Astrocyte of the spinal cord (primary cell): ENCODE results near the gene AP2M1.
A peak's percentile ranks its signal among the peaks of the same experiment; 100 is the strongest.
"Not testable (repeated sequence)": the region's sequence is repeated elsewhere in the genome, so short reads cannot be mapped to it uniquely, and the experiment has no call there.

Experiments
- DNase-seq: peaks from one replicate; pipeline ENCODE4 v3.0.0; 2011; ENCODE audit warnings: low read depth, low spot score
- H3K4me3 ChIP-seq: 2 replicates; pipeline ENCODE4 v1.5.1; 2011; ENCODE audit warnings: low read depth, mild to moderate bottlenecking, low read length, moderate library complexity
- in situ Hi-C: cut with HindIII; loops from 2 replicates; pipeline ENCODE4 v1.10.0; 2017; ENCODE audit warnings: low sequenced_read_pairs
- TF ChIP-seq, protein P1 (sequence below): IDR thresholded peaks from 2 replicates; pipeline ENCODE4 v1.5.1; 2012; ENCODE audit warnings: low read depth, mild to moderate bottlenecking, low read length, inconsistent platforms

The AP2M1 gene

GRCh38 chr3:184155644-184156521 lies 18.8 kb upstream of the AP2M1 start:
- DNase-seq = peak; percentile 42
- TF ChIP-seq, protein P1, sequence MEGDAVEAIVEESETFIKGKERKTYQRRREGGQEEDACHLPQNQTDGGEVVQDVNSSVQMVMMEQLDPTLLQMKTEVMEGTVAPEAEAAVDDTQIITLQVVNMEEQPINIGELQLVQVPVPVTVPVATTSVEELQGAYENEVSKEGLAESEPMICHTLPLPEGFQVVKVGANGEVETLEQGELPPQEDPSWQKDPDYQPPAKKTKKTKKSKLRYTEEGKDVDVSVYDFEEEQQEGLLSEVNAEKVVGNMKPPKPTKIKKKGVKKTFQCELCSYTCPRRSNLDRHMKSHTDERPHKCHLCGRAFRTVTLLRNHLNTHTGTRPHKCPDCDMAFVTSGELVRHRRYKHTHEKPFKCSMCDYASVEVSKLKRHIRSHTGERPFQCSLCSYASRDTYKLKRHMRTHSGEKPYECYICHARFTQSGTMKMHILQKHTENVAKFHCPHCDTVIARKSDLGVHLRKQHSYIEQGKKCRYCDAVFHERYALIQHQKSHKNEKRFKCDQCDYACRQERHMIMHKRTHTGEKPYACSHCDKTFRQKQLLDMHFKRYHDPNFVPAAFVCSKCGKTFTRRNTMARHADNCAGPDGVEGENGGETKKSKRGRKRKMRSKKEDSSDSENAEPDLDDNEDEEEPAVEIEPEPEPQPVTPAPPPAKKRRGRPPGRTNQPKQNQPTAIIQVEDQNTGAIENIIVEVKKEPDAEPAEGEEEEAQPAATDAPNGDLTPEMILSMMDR = no peak
- peak overlapping the region; percentile 98 for H3K4me3 ChIP-seq
- in situ Hi-C loops = no loop called here

GRCh38 chr3:184156522-184156955 lies 18.1 kb upstream of the AP2M1 start:
- peak; percentile 53 for DNase-seq
- in situ Hi-C loops = no loop called here
- peak overlapping the region; percentile 98 for H3K4me3 ChIP-seq
- TF ChIP-seq, protein P1 = no peak

- DNase-seq = no peak
- TF ChIP-seq, protein P1 = no peak
- H3K4me3 ChIP-seq = peak overlapping the region; percentile 98
- in situ Hi-C loops = no loop called here
These were observed 17.4 kb upstream of the AP2M1 start for GRCh38 chr3:184157206-184157605.

GRCh38 chr3:184158404-184158803 lies 16.3 kb upstream of the AP2M1 start:
- H3K4me3 ChIP-seq = no peak overlapping the region
- TF ChIP-seq, protein P1 = no peak
- in situ Hi-C loops = no loop called here
- DNase-seq = no peak

DNA sequence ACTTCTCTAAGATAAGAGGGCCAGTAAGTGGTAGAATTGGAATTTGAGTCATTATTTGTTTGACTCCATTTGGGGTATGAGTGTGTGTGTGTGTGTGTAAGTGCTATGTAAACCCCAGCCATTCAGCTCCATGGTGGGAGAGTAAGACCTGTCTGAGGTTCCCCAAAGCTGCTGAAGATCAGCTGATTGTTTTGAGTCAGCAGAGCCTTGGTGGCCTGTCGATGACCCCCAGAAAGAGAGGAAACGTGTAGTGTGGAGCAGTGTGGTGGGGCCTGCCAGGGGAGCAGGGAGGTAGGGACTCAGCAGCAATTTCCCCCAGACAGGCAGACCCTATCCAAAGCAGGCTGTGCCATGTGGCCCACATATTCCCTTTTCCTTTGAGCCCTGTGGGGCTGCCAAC lies 14.2 kb upstream of the AP2M1 start:
- H3K4me3 ChIP-seq = no peak overlapping the region
- in situ Hi-C loops = no loop called here
- TF ChIP-seq, protein P1 = no peak
- DNase-seq = peak; percentile 61

DNA sequence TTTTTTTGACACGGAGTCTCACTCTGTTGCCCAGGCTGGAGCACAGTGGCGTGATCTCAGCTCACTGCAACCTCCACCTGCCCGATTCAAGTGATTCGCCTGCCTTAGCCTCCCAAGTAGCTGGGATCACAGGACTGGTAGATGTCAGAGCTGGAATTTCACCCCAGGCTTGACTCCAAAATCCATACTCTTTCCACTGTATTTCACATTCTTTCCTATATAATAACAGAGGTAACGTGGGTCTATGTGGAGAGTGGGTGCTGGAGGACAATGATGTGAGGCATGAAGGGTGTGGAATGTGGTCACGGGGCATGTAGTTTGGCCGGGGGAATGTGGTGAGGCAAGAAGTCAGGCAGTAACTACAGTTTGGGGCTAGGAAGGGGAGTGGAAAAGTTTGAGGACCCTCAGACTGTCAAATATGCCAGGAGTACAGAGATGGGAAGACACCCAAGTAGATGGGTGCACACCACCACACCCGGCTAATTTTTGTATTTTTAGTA lies 12.0 kb upstream of the AP2M1 start:
- H3K4me3 ChIP-seq, in situ Hi-C loops: not testable (repeated sequence)

GRCh38 chr3:184164648-184165330 lies 9.9 kb upstream of the AP2M1 start:
- TF ChIP-seq, protein P1 = no peak
- in situ Hi-C loops = no loop called here
- no peak for DNase-seq

More for the DNA sequence above, 12.0 kb upstream of the AP2M1 start:
- not testable (repeated sequence) for DNase-seq

More at GRCh38 chr3:184164648-184165330, 9.9 kb upstream of the AP2M1 start:
- H3K4me3 ChIP-seq = no peak overlapping the region
